GM18951 (cell line): ENCODE data around the gene SCN8A.

Source experiments
- POLR2A ChIP-seq: IDR thresholded peaks from 4 replicates; pipeline ENCODE4 v1.6.1; 2011; ENCODE audit warnings: mild to moderate bottlenecking; ENCODE audit not compliant: insufficient read length, insufficient read depth; ENCODE audit errors: extremely low read depth
- in situ Hi-C: fragments of 300-500 bp; cut with MboI; formaldehyde crosslinking; loops from one replicate; pipeline ENCODE4 v1.12.0; 2022; ENCODE audit warnings: low sequenced_read_pairs, mixed read lengths, inconsistent platforms; ENCODE audit not compliant: unreplicated experiment

Gene SCN8A

DNA sequence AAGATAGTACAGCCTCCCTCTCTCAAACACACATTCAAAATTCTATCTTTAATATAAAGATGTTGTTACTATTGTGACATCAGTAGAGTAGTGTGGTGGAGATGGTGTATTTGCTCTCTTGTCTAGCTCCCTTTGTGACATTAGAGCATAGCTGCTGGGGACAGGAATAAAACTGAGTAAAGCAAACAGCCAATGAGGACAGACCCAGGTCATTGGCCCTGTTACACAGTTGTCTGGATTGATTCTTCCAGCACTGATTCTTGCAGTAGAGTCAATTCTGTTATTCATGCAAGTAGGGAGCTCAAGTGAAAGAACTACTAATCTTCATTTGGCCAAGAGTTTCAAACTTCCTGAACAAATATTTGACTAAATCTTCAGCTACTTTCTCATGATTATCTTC lies 72.4 kb downstream of the SCN8A start:
- in situ Hi-C loops = no loop called here
- TF ChIP-seq POLR2A = no peak

DNA sequence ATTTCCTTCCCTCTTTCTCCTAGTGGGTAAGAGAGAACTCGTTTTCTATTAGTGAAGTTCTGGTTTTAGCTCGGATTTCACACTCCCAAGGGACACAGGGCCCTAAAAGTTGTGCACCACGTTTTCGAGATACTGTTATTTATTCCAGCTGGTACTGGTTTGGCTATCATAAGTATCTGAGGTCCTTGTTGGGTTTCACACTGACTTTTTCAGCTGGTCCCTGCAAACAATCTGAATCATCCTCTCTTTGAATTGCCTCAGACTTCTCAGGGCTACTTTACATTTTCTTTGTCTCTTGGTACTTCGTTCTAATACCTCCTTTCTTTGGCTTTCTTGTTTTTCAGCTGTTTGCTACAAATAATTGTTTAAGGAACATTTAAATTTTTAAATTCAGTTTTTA lies 75.7 kb downstream of the SCN8A start:
- in situ Hi-C loops = no loop called here

DNA sequence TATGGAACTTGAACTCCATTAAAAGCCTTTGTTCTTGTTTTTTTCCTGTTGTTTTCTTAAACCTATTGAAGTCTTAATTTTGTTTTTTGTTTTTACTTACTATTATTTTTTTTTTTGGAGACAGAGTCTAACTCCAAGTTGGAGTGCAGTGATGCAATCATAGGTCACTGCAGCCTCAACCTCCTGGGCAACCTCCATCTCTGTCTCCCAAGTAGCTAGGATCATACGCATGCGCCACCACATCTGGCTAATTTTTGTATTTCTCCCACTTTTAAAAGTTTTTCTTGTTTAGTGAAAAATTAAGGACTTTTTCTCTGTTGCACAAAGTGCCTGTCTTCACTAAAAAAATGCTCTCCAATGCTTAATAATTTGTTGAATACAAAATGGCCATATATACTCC lies 76.2 kb downstream of the SCN8A start:
- in situ Hi-C loops = no loop called here
- TF ChIP-seq POLR2A = no peak

More for the DNA sequence above, 75.7 kb downstream of the SCN8A start:
- TF ChIP-seq POLR2A = no peak

DNA sequence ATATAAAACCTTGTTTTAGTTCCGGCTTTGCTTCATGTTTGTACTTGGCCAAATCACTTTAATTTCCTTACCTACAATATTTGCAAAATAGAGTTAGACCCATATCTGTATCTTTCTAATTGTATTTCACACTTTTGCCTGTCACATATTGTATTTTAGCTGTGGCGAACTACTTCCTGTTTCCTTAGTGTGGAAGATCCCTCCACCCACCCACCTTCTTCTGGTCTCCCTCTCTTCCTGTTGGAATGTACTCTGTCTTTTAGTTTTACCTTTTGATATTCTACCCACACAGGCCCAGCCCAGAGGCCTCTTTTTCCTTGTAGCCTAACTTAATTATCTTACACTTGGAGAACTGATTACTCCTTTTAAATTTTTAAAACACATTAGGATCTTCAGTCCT lies 78.2 kb downstream of the SCN8A start:
- TF ChIP-seq POLR2A = no peak
- in situ Hi-C loops = no loop called here

DNA sequence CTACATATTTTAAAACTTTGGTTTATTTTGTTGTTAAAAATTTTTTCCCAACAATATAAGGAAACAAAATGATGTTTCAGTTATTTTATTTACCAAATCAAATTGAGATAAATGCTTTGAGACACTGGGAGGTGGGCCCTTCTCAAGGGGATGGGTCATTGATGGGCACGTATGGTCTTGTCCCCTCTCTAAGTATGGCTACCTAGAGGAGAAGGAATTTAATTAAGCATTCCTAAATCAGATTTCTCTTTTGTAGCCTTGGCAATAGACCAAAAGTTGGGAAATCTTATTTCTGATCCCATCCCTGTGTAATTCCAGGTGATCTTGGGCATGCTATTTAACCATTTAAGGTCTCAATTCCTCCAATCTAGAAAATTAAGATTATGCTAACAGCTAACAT lies 79.0 kb downstream of the SCN8A start:
- TF ChIP-seq POLR2A = no peak
- in situ Hi-C loops = no loop called here

DNA sequence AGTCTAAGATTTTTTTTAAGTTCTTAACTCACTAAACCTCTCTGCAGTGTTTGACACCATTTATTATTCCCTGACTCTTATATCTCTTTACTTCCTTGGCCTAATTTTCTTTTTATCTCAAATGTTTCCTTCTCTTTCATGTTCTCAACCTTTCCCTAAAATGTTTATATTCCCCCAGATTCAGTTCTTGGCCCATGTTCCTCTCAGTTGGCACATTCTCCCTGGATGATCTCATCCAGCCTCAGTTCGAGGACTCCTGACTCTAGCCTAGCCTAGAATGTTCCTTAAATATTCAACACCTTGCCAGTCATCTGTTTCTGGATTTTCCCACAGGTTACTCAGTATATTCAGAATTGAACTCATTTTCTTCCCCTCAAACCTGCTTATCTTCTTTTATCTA lies 81.3 kb downstream of the SCN8A start:
- in situ Hi-C loops = no loop called here
- TF ChIP-seq POLR2A = no peak

DNA sequence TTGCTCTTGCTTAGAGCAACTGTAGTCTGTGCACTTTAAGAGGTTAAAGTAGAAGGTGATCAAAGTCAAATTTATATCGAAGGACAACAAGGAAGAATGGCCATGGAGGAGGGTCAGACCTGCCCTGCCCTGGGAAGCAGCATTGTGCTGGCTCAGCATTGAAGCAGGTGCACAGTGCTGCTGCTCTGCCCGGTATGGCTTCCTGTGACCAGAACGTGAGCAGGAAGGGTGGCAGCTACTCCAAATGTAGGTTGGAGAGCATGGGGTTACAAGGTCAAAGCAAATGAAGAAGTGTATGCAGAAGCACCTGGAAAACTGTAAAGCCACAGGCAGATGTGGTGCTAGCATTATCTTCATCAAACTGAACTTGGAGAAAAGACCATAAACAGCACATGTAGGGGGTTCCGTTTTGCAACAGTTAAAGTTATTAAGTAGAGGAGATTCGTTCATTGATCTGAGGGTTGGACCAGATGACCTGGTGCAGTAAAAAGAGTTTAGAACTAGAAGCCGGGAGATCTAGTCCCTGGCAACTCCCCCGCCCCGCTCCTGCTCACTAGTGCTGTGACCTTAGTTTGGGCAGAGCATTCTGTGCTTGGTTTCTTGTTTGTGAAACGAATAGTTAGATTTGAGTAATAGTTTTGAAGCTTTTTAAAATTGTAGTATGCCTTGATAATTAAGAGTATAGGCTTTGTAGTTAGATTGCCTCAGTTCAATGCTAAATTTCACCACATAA lies 84.2 kb downstream of the SCN8A start:
- in situ Hi-C loops = no loop called here
- no peak for TF ChIP-seq POLR2A

DNA sequence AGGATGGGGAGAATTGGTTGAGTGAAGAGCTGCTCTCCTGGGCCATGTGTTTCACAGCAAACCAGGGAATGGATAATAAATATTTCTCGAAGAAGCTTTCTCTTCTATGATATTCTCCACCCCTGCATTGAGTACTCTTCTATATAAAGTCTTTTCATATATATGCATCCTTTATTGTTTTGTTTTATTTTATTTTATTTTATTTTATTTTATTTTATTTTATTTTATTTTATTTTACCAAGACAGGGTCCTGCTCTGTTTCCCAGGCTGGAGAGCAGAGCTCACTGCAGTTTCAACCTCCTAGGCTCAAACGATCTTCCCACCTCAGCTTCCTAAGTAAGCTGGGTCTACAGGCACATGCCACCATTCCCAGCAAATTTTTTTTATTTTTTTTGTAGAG lies 85.8 kb downstream of the SCN8A start:
- TF ChIP-seq POLR2A = no peak
- in situ Hi-C loops = no loop called here

DNA sequence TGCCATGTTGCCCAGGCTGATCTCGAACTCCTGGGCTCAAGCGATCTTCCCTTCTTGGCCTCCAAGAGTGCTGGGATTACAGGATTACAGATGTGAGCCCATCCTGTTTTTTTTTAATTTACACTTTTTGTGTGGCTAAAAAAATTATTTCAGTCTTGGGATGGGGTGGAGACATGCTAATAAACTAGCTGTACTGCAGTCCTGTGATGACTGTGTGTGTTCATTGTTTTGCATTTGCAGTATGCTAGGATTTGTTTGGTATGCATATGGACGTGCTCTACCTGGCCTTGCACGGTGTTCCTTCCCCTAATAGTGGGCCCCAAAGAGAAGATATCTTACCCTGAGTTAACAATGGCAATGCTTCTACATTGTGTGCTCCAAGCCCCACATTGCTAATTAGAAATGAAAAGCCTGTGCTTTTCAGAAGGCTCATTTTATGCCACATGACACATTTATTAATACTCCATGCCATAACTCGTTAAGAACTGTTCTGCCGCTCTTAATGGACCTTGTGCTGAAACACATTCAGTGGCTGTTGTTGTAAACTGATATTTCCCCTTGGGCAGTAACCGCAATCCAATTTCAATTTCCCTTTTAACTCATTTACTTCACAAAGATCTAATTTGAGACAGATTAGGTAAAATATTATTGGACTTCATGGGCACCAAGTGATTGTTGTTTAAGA lies 86.4 kb downstream of the SCN8A start:
- in situ Hi-C loops = no loop called here
- TF ChIP-seq POLR2A = no peak

DNA sequence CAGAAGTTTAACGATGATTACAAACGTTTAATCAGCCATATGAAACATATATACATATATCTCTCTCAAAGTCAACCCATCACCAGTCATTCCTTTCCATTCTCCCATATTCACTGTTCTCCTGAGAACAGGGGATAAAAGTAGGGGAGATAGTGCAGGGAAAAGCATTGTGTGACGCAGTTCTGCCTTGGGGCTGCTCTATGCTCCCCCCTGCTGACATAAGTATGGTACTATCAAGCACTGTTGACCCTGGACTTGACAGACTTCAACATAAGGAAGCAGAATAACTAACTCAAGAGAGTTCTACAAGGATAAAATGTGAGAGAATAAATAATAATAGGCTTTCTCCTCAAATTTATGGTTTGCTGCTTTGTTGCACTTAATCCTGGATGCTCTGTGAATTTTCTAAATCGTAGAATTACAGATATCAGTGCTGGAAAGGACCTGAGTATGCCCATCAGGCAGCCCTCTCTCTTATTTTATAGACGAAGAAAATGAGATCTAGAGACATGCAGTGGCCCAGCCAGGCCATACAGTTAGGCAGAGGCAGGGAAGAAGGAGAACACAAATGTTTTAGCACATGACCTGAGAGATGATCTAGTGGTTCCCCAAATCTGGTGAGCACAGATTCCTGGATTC lies 87.2 kb downstream of the SCN8A start:
- in situ Hi-C loops = no loop called here
- no peak for TF ChIP-seq POLR2A

DNA sequence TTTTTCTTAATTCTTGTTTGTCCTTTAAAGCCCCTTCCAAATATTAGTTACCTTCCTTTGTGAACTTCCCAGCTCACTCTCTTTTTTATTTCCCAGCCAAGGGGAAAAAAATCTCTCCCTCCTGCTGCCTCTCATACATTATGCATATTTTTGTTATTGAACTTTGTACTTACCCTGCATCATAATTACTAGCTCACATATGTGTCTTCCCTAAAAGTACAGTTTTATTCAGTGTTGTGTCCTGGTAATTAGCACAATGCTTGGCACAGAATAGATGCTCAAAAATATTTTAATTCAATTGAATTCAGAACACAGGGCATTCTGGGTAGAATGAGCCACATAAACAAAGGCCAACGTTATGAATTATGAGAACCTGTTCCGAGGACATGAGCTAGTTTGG lies 91.9 kb downstream of the SCN8A start:
- TF ChIP-seq POLR2A = no peak
- in situ Hi-C loops = no loop called here

DNA sequence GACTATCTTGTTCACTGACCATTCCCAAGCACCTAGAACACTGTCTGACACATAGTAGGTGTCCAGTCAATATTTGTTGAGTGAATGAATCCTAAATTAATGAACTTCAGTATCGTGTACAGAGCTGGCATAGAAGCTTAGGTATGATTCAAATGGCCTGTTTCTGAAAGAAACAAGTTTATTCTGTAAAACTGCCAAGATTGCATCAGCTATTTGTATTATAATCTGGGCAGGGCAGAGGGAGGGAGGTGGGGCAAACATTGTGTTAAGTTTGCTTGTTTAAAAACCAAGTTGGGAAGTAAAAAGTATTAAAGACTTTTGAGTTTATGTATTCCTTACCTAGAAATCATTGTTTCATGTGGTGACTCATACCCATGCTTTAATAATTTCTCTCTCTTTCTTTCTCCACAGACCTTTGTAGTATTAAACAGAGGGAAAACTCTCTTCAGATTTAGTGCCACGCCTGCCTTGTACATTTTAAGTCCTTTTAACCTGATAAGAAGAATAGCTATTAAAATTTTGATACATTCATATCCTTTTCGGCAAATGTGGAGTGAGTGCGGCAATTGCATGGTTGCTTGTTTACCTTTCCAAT lies 92.8 kb downstream of the SCN8A start:
- in situ Hi-C loops = no loop called here

DNA sequence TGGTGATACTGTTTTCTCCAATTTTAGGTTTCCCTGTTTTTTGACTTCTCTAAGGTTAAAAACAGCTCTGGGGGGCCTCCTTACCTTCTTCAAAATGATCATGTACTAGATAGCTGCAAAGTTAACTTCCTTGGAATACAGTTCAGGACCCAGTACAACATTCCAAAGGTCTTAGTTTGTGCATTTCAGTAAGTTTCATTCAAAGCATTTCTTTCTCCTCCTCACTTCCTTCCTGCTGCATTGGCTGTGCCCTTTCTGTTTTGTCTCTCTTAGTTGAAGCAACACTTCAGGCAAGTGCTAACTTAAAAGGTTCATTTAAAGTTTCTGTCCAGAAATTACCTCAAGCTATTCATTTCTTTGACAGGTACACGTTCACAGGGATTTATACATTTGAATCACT lies 95.7 kb downstream of the SCN8A start:
- in situ Hi-C loops = no loop called here
- no peak for TF ChIP-seq POLR2A

More for the DNA sequence above, 92.8 kb downstream of the SCN8A start:
- no peak for TF ChIP-seq POLR2A
